HL-60 (cell line): ENCODE results near the gene KPNA5.
"Not testable (repeated sequence)": the region's sequence is repeated elsewhere in the genome, so short reads cannot be mapped to it uniquely, and the experiment has no call there.

ENCODE experiments used
- POLR2AphosphoS5 ChIP-seq: IDR thresholded peaks from 2 replicates; pipeline ENCODE4 v1.6.1; 2012; ENCODE audit warnings: low read depth
- TF ChIP-seq, protein P1 (sequence below): IDR thresholded peaks from one replicate; pipeline ENCODE4 v1.5.1; 2011; ENCODE audit warnings: low read length, control low read depth, inconsistent platforms; ENCODE audit not compliant: insufficient read depth

DNA sequence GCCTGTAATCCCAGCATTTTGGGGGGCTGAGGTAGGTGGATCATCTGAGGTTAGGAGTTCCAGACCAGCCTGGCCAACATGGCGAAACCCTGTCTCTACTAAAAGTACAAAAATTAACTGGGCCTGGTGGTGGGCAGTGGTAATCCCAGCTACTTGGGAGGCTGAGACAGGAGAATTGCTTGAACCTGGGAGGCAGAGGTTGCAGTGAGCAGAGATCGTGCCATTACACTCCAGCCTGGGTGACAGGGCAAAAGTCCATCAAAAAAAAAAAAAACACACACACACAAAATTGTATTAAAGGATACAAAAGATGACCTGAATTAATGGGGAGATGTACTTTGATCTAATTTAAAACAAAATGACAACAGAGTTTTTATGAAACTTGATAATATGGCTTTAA lies 16.8 kb upstream of the KPNA5 start:
- not testable (repeated sequence) for TF ChIP-seq POLR2AphosphoS5
- TF ChIP-seq, protein P1, sequence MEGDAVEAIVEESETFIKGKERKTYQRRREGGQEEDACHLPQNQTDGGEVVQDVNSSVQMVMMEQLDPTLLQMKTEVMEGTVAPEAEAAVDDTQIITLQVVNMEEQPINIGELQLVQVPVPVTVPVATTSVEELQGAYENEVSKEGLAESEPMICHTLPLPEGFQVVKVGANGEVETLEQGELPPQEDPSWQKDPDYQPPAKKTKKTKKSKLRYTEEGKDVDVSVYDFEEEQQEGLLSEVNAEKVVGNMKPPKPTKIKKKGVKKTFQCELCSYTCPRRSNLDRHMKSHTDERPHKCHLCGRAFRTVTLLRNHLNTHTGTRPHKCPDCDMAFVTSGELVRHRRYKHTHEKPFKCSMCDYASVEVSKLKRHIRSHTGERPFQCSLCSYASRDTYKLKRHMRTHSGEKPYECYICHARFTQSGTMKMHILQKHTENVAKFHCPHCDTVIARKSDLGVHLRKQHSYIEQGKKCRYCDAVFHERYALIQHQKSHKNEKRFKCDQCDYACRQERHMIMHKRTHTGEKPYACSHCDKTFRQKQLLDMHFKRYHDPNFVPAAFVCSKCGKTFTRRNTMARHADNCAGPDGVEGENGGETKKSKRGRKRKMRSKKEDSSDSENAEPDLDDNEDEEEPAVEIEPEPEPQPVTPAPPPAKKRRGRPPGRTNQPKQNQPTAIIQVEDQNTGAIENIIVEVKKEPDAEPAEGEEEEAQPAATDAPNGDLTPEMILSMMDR: not testable (repeated sequence)
